NB4 (cell line): ENCODE results near the gene GYS1.

Experiments used
- DNase-seq: peaks from one replicate; pipeline ENCODE4 v3.0.0; 2010; ENCODE audit warnings: low read depth
- H3K4me3 ChIP-seq: one replicate; pipeline ENCODE4 v1.5.1; 2011; ENCODE audit warnings: mild to moderate bottlenecking, low read depth, low read length, moderate library complexity
- MYC ChIP-seq: IDR thresholded peaks from 2 replicates; pipeline ENCODE4 v1.6.1; 2011; ENCODE audit warnings: low read depth, low read length
- POLR2A ChIP-seq: IDR thresholded peaks from 2 replicates; pipeline ENCODE4 v1.6.1; 2011; ENCODE audit warnings: mild to moderate bottlenecking; ENCODE audit not compliant: insufficient read length; ENCODE audit errors: extremely low read depth
- TF ChIP-seq, protein P1 (sequence below): IDR thresholded peaks from 2 replicates; pipeline ENCODE4 v1.6.1; 2011; ENCODE audit warnings: low read depth, low read length
- TF ChIP-seq, protein P2 (sequence below): IDR thresholded peaks from one replicate; pipeline ENCODE4 v1.5.1; 2012; ENCODE audit warnings: low read depth, low read length

The GYS1 gene

DNA sequence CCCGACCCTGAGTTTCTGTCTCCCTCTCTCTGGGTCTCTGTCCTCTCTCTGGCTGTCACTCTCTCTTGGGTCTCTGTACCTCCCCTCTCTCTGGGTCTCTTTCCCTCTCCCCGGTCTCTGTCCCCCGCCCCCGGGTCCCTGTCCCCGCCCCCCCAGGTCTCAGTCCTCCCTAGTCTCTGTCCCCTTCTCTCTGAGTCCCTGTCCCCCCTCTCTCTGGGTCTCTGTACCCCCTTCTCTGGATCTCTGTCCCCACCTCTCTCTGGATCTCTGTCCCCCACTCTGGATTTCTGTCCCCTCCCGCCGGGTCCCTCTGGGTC, 30.3 kb downstream of the GYS1 start:
- H3K4me3 ChIP-seq = no peak overlapping the region
- TF ChIP-seq POLR2A = no peak
- TF ChIP-seq, protein P1, sequence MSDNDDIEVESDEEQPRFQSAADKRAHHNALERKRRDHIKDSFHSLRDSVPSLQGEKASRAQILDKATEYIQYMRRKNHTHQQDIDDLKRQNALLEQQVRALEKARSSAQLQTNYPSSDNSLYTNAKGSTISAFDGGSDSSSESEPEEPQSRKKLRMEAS = no peak
- no peak for DNase-seq

DNA sequence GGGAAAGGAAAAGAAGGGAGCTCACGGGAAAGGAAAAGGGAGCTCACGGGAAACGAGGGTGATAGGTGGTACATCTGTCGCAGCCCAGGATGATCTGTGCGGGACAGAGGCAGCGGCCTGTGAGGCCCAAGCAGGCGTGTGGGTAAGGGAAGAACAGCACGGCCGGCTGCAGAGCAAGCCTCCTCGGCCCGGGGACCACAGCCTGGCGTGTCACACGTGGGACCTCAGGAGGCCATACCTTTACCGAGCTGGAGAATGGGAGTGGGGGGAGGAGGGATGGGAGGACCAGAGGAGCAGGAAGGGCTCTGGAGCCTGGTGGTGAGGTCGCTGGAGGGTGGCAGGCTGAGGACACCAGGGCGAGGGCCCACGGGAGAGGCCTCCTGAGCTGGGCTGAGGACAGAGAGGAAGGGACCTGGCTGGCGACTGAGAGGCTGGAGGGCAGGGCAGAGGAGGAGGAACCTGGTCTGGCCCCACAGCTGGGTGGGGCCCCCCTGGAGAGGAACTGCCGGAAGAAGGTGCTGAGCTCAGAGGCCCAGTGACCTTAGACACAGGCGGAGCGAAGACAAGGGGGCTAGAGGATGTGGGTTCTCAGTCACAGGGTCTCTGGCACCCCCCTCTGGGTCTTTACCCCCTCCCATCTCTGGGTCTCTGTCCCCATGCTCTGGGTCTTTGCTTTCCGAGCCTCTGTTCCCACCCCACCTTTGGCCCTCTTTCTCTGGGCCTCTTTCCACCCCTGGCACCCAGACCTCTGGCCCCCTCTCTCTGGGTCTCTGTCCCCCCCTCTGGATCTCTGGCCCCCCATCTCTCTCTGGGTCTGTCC, 30.9 kb downstream of the GYS1 start:
- no peak overlapping the region for H3K4me3 ChIP-seq
- peak; percentile 87 for DNase-seq
- TF ChIP-seq, protein P1 = peak; percentile 22; the same call in 1 of the 2 replicates
- peak; percentile 38 for TF ChIP-seq POLR2A
- TF ChIP-seq, protein P2, sequence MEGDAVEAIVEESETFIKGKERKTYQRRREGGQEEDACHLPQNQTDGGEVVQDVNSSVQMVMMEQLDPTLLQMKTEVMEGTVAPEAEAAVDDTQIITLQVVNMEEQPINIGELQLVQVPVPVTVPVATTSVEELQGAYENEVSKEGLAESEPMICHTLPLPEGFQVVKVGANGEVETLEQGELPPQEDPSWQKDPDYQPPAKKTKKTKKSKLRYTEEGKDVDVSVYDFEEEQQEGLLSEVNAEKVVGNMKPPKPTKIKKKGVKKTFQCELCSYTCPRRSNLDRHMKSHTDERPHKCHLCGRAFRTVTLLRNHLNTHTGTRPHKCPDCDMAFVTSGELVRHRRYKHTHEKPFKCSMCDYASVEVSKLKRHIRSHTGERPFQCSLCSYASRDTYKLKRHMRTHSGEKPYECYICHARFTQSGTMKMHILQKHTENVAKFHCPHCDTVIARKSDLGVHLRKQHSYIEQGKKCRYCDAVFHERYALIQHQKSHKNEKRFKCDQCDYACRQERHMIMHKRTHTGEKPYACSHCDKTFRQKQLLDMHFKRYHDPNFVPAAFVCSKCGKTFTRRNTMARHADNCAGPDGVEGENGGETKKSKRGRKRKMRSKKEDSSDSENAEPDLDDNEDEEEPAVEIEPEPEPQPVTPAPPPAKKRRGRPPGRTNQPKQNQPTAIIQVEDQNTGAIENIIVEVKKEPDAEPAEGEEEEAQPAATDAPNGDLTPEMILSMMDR = no peak

DNA sequence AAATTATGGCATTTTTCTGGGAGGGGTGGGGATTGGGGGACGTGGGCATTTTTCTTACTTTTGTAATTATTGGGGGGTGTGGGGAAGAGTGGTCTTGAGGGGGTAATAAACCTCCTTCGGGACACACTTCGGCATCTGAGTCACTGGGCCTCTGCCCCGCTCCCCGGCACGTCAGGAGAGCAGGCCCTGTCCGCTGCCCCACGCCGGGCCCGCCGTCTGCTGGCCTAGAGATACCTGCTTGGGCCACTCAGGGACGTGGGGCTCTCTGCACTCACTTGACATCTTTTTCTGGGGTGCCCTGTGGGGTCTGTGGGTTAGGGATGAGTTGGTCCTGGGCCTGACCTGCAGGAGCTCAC, 31.5 kb downstream of the GYS1 start:
- no peak for TF ChIP-seq MYC
- TF ChIP-seq, protein P2 = no peak
- TF ChIP-seq POLR2A = no peak
- TF ChIP-seq, protein P1 = no peak
- no peak for DNase-seq
- H3K4me3 ChIP-seq = no peak overlapping the region

DNA sequence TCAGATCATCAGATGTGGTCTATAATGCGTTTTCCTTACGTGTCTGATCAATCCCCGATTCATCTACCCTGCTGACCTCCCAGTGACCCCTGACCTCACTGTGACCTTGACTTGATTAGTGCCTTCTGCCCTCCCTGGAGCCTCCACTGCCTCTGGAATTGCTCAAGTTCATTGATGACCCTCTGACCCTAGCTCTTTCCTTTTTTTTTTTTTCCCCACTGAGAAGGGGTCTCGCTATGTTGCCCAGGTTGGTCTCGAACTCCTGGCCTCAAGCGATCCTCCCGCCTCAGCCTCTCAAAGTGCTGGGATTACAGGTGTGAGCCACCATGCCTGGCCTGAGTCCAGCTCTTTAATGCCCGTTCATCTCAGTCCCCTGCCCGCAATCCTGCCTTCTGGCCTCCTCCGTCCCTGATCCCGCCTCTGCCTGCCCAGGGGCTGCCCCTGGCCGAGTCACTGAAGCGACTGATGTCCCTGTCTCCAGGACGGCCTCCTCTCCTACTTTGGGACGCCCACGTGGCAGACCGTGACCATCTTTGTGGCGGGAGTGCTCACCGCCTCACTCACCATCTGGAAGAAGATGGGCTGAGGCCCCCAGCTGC, 32.0 kb downstream of the GYS1 start:
- H3K4me3 ChIP-seq = no peak overlapping the region
- DNase-seq = no peak
- TF ChIP-seq MYC (no peak), POLR2A (no peak)
- TF ChIP-seq, protein P2 = no peak
- TF ChIP-seq, protein P1 = no peak

DNA sequence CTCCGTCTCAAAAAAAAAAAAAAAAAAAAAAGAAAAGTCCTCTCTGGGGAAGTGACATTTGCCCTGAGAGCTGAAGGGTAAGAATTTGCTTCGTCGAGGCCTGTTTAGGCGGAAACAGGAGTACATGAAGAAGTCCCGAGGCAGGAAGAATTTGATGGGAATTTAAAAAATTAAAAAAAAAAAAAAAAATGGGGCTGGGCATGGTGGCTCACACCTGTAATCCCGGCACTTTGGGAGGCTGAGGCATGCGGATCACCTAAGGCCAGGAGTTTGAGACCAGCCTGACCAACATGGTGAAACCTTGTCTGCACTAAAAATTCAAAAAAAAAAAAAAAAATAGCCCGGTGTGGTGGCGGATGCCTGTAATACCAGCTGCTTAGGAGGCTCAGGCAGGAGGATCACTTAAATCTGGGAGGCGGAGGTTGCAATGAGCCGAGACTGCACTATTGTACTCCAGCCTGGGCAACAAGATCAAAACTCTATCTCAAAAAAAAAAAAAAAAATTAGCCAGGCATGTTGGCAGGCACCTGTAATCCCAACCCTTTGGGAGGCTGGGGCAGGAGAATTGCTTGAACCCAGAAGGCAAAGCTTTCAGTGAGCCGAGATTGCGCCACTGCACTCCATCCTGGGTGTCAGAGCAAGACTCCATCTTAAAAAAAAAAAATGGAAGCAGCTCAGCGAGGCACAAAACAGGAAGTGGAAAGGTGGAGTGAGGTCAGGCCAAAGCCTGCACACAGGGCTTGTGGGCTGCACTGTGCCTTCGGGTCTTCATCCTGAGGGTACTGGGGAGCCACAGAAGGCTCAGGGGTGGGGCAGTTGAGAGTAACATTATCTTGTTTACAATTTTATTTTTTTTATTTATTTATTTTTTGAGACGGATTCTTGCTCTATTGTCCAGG, 33.5 kb downstream of the GYS1 start:
- TF ChIP-seq, protein P2 = no peak
- TF ChIP-seq, protein P1 = no peak
- TF ChIP-seq MYC (no peak), POLR2A (no peak)
- peak; percentile 79 for DNase-seq
- H3K4me3 ChIP-seq = no peak overlapping the region

DNA sequence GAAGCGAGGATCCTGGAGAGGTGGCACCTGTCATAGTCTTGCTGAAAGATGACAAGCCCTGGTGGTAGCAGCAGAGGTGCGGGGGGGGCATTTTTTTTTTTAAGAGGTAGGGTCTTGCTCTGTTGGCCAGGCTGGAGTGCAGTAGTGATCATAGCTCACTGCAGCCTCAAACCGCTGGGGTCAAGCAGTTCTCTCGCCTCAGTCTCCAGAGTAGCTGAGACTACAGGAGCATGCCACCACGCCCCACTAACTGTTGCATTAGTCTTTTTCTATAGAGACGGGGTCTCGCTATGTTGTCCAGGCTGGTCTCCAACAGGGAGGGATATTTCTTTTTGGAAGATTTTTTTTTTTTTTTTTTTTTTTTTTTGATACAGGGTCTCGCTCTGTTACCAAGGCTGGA, 35.1 kb downstream of the GYS1 start:
- DNase-seq = no peak
- TF ChIP-seq MYC = no peak
- no peak for TF ChIP-seq POLR2A
- TF ChIP-seq, protein P2 = no peak
- TF ChIP-seq, protein P1 = no peak
- H3K4me3 ChIP-seq = no peak overlapping the region
